Transverse colon (tissue), 4 donors: ENCODE data around the gene PLCL2.

Experiments used
- EP300 ChIP-seq: sonication (generic); formaldehyde crosslinking; IDR thresholded peaks from one replicate; pipeline ENCODE4 v1.6.1; 2017; ENCODE audit warnings: antibody characterized with exemption, low read depth
- POLR2A ChIP-seq: fragments of 450-650 bp; IDR thresholded peaks from one replicate; pipeline ENCODE4 v1.6.1; 2016; ENCODE audit warnings: antibody characterized with exemption, mild to moderate bottlenecking, moderate library complexity
- POLR2AphosphoS5 ChIP-seq, 3 donors: sonication (generic); formaldehyde crosslinking; IDR thresholded peaks; one replicate each; pipeline ENCODE4 v1.6.1; 2016; ENCODE audit warnings: antibody characterized with exemption in 3 of 3
- TF ChIP-seq, protein P1 (sequence below), 5 experiments: fragments of 200-600 bp in 3 of 5; fragments of 450-650 bp in 2 of 5; sonication (generic) in 3 of 5; IDR thresholded peaks; 1 replicate in 2 of 5; 2 replicates in 3 of 5; pipeline ENCODE4 v1.5.1; 2016 to 2017; ENCODE audit warnings: antibody characterized with exemption in 5 of 5, inconsistent platforms in 3 of 5, mild to moderate bottlenecking in 2 of 5, moderate library complexity in 1 of 5

DNA sequence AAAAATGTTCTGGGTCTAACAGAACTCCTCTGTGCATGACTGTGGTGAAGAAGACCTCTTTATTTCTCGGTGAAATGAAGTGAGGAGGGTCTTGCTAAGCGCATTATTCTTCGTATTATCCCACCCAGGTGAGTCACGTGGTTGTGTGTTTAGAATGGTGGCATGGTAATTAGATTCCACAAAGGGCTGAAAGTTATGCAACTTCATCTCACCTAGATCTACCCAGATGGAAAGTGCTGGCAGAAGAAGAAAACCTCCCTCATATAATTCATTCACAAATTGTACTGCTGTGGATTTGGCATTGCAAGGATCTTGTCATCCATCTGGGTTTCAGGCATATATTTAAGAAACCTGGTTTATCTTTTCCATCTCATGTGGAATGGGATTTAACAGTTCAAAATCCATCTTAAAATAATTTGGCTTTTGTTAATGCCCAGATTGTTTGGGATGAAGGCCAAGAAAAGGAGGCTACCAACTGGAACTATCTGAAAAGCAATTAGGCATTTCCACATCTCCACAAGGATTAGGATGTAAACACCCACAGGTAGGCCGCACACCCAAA is 175.3 kb downstream of the PLCL2 start:
- TF ChIP-seq, protein P1, sequence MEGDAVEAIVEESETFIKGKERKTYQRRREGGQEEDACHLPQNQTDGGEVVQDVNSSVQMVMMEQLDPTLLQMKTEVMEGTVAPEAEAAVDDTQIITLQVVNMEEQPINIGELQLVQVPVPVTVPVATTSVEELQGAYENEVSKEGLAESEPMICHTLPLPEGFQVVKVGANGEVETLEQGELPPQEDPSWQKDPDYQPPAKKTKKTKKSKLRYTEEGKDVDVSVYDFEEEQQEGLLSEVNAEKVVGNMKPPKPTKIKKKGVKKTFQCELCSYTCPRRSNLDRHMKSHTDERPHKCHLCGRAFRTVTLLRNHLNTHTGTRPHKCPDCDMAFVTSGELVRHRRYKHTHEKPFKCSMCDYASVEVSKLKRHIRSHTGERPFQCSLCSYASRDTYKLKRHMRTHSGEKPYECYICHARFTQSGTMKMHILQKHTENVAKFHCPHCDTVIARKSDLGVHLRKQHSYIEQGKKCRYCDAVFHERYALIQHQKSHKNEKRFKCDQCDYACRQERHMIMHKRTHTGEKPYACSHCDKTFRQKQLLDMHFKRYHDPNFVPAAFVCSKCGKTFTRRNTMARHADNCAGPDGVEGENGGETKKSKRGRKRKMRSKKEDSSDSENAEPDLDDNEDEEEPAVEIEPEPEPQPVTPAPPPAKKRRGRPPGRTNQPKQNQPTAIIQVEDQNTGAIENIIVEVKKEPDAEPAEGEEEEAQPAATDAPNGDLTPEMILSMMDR (IDR thresholded peaks at IDR 0.05): no peak
- TF ChIP-seq POLR2AphosphoS5 (IDR thresholded peaks at IDR 0.05): no peak
- TF ChIP-seq POLR2A: no peak
- TF ChIP-seq EP300: no peak
